Astrocyte (in vitro differentiated cells and primary cell): ENCODE data around the gene ULBP2.

Experiments used
- CTCF ChIP-seq: IDR thresholded peaks from 2 replicates; pipeline ENCODE4 v1.5.1; 2011; ENCODE audit warnings: low read depth, mild to moderate bottlenecking, inconsistent platforms, low read length, moderate library complexity; ENCODE audit not compliant: insufficient read depth
- EZH2 ChIP-seq: IDR thresholded peaks from 2 replicates; pipeline ENCODE4 v1.6.1; 2012; ENCODE audit warnings: mild to moderate bottlenecking, low read length, inconsistent platforms; ENCODE audit not compliant: insufficient read depth

DNA sequence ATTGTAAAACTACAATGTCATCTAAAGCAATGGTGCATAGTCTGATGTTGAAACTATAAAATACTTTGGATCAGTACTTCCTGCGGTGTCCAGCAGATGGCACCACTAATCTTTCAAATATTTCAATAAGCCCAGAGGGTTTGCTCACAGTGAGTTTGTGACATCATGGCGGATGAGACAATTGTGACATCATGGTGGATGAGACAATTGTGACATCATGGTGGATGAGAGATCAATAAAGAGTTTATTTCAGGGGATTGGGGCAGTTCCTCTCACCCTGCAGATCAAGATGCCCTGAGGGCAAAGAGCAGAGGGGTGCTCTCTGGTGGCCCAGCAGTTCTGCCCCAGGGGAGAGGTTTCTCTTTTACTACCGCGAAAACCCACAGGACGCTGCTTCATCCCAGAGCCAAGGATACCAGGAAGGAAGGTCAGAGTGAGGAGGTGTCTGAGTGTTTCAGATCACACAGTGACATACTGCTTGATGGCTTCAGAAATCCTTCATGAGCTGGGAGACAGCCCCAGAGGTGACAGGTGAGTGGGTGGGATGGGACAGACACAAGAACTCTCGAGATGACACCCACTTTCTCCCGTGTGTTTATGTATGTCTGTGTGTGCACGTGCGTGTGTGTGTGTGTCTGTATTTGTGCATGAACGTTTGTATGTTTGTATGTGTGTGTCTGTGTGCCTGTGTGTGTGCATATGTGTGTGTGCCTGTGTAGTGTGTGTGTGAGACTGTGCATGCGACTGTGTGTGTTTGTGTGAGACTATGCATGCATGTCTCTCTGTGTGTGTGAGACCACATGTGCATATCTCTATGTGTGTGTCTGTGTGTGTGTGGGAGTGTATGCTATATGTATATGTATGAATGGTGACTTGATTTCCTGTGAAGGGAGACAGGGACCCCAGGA is 7.3 kb upstream of the ULBP2 start:
- TF ChIP-seq CTCF (peak; percentile 79), EZH2 (no peak)
